Caki2 (cell line): ENCODE data around the gene ERC1. TPM values are rescaled to one million over a fixed set of nuclear protein-coding genes. Genes with fewer than 3 reads are reported as not detected.
"Not testable (repeated sequence)": the region's sequence is repeated elsewhere in the genome, so short reads cannot be mapped to it uniquely, and the experiment has no call there.

Experiments used
- DNase-seq: peaks from one replicate; pipeline ENCODE4 v3.0.0-alpha.2; 2015; ENCODE audit warnings: low read depth
- in situ Hi-C: cut with HindIII; loops from 2 replicates; pipeline ENCODE4 v1.10.0; 2016; ENCODE audit warnings: low sequenced_read_pairs, low pct_unique_long_range_greater_than_20kb, mixed read lengths
- total RNA-seq: library from RNA; depleted of rRNA; stranded (reverse); fragments of >200 nt; shearing (Covaris generic); gene quantifications from 2 replicates; pipeline ENCODE4 v1.2.3, GENCODE V29; 2014; ENCODE audit warnings: low replicate concordance

ERC1 gene
- total RNA-seq, 1 experiment from 2014 or later: 11.3 TPM

GRCh38 chr12:1220127-1221092 lies 229.4 kb downstream of the ERC1 start:
- DNase-seq: no peak
- in situ Hi-C loops: no loop called here

GRCh38 chr12:1222858-1223639 lies 232.0 kb downstream of the ERC1 start:
- no peak for DNase-seq
- in situ Hi-C loops: no loop called here

DNA sequence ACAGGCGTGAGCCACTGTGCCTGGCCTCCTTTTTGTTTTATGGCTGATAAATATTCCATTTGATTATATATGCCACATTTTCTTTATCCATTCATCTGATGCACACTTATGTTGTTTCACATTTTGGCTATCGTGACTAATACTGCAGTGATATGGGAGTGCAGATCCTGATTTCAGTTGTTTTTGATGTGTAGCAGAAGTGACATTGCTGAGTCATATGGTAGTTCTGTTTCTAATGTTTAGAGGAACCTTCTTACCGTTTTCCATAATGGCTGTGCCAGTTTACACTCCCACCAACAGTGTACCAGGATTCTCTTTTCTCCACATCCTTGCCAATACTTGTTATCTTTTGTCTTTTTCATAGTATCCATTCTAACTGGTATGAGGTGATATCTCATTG lies 235.9 kb downstream of the ERC1 start:
- in situ Hi-C loops: no loop called here
- no peak for DNase-seq

DNA sequence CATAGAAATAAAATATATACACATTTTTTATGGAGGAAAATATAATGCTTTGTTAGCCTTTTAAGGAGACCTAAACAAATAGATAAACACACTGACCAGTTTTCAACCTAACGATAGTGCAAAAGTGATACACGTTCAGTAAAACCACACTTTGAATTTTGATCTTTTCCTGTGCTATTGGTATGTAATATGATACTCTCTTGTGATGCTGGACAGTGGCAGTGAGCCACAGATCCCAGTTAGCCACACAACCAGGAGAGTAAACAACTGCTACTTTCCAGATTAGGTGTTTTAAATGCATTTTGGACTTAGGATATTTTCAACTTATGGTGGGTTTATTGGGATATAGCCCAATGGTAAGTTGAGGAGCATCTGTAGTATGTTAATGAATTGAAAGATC lies 243.1 kb downstream of the ERC1 start:
- DNase-seq: no peak
- in situ Hi-C loops: no loop called here

DNA sequence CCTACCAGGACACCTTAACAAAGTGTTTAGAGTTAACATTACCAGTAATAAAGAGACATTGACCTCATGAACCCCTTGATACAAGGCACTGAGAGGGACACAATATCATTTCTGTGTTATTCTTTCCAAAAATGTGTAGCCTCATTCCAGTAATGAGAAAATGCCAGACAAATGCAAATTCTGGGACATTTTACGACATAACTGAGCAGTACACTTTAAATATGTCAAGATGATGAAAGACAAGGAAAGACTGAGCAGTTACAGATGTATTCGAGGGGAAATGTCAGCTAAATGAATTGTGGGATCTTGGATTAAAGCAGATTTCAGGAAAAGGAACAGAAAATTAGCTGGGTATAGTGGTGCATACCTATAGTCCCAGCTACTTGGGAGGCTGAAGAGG lies 255.6 kb downstream of the ERC1 start:
- in situ Hi-C loops: no loop called here
- DNase-seq: no peak

GRCh38 chr12:1250641-1251040 lies 259.6 kb downstream of the ERC1 start:
- DNase-seq: no peak
- in situ Hi-C loops: no loop called here

DNA sequence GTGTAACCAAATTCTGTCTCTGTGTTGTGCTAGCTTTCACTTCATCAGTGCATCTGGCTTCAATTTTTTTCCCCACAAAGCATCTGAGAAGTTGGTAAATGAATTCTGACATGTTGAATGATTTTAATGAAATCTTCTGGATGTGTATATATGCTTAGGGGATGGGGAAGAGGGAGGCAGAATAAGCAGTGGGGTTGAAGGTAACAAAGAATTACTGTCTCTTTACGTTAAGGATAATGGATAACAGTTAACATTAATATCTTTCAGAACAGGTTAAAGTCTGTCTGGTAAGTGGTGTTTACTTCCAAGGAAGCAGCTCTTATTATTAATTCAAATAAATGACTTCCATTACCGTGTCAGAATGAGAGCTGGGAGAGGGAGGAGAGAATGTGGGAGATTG lies 261.7 kb downstream of the ERC1 start:
- in situ Hi-C loops: no loop called here
- no peak for DNase-seq

DNA sequence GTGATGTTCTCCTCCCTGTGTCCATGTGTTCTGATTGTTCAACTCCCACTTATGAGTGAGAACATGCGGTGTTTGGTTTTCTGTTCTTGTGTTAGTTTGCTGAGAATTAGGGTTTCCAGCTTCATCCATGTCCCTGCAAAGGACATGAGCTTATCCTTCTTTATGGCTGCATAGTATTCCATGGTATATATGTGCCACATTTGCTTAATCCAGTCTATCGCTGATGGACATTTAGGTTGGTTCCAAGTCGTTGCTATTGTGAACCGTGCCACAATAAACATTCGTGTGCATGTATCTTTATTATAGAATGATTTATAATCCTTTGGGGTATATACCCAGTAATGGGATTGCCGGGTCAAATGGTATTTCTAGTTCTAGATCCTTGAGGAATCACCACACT lies 264.1 kb downstream of the ERC1 start:
- in situ Hi-C loops, DNase-seq: not testable (repeated sequence)

GRCh38 chr12:1255854-1256253 lies 264.8 kb downstream of the ERC1 start:
- DNase-seq, in situ Hi-C loops: not testable (repeated sequence)

GRCh38 chr12:1256285-1256684 lies 265.3 kb downstream of the ERC1 start:
- in situ Hi-C loops: no loop called here
- DNase-seq: no peak

- no peak for DNase-seq
- in situ Hi-C loops: no loop called here
These were observed 266.0 kb downstream of the ERC1 start for GRCh38 chr12:1256991-1257390.

DNA sequence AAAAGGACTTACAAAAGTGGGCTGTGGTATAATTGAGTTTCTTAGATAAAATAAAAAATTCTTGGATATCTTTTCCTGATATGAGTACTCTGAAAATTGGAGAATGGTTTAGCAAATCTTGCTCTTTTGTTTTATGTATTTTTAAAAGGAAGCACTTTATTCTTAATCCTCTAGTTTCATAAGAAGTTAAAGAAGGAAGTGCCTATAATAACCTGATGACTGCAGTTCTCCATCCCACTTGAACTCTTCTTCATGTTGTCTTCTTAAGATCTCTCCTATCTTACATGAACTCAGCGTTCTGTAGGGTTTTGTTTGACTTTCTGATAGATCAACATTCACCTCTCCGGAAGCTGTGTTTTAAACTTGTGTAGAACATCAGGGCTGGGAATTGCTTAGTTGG lies 271.0 kb downstream of the ERC1 start:
- no peak for DNase-seq
- in situ Hi-C loops: no loop called here

- no peak for DNase-seq
- in situ Hi-C loops: no loop called here
These were observed 276.2 kb downstream of the ERC1 start for GRCh38 chr12:1267243-1267642.

- no peak for DNase-seq
- in situ Hi-C loops: no loop called here
These were observed 281.1 kb downstream of the ERC1 start for GRCh38 chr12:1272142-1272541.

GRCh38 chr12:1273051-1273450 lies 282.0 kb downstream of the ERC1 start:
- in situ Hi-C loops: no loop called here
- no peak for DNase-seq

DNA sequence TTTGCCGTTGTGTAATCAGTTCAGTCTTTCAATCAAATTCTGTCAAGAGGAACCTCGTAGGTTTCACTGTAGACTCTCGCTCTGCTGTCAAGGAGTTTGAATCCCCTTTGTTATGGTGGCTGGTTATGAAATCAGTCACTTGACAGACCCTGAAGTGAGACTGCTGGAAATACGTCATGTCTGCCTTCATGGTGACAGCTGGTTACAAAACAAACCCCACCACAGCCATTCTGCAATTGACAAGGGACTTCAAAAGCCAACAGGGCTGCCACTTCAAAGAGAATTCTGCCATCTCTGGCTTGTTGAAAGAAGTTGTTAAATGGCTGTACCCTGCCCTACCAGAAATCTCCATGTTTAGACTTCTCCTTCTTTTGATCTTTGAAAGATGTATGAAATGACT lies 286.9 kb downstream of the ERC1 start:
- in situ Hi-C loops: no loop called here
- no peak for DNase-seq

- DNase-seq: no peak
- in situ Hi-C loops: no loop called here
These were observed 288.0 kb downstream of the ERC1 start for GRCh38 chr12:1279050-1279449.

- no peak for DNase-seq
- in situ Hi-C loops: no loop called here
These were observed 289.0 kb downstream of the ERC1 start for GRCh38 chr12:1280059-1280458.

- DNase-seq: no peak
These were observed 290.8 kb downstream of the ERC1 start for GRCh38 chr12:1281683-1282366.

More at GRCh38 chr12:1281683-1282366, 290.8 kb downstream of the ERC1 start:
- in situ Hi-C loops: no loop called here
